Measurements from ENCODE around the gene ARHGEF1. TPM values are rescaled to one million over a fixed set of nuclear protein-coding genes. Genes with fewer than 3 reads are reported as not detected.

The ARHGEF1 gene
- total and polyA plus RNA-seq, 2 donors (not counting 1 experiment from before 2014, with no cell fraction given) = 646 to 886 TPM

DNA sequence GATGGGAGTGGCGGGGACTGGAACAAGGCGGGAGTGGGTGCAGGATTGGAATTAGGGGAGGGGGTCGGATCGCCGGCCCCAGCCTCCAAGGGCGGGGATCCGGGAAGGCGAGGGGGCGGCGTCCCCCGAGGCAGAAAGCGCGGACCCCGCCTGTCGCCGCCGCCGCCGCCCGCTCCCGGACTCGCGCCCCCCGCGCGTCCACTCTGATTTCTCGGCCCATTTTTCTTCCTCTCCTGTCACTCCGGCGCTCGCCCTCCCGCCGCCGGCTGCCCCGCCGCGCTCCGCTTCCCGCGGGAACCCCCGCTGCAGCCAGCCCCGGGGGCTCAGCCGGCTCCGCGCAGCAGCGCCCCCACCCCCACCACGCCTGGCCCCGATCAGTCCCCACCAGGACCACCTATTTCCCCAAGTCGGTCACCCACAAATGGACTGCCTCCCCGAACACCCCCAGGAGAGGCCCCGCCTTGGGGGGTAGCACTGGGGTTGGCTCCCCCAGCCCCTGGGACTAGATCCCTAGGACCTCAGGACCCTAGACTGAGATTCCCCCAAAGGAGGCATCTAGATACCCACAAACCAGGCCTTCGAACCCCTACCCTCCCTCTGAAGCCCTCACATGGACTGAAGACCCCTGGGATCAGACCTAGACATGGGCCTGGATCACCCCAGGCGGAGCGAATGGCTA, 57.9 kb downstream of the ARHGEF1 start:
- H4K20me1 ChIP-seq (ENCODE audit: control insufficient read depth, insufficient read depth, low read length, poor library complexity, severe bottlenecking) = no peaks in the 10 kb centered on the region
- peak overlapping the region; percentile 86 to 91 for H3K27ac ChIP-seq (ENCODE audit: low read length in 2 of 2)
- 7% methylated on average over 52 of the region's 53 CpGs for WGBS (ENCODE audit: insufficient coverage)
- Mint-ChIP-seq H3K27me3 (no peaks in the 10 kb centered on the region), H3K9me3 (ENCODE audit: insufficient read depth) (no peaks in the 10 kb centered on the region), H3K4me1 (peaks cover 60% of the 10 kb centered on the region), H3K27ac (peak overlapping the region; percentile 95), H3K4me3 (peak overlapping the region; percentile 92)
- H3K9ac ChIP-seq (ENCODE audit: low read length) = peak overlapping the region; percentile 91
- no peak overlapping the region for H2AFZ ChIP-seq (ENCODE audit: insufficient read depth, low read depth, low read length, poor library complexity, severe bottlenecking)
- ATAC-seq (ENCODE audit: low read depth) (no peak), DNase-seq (peak; percentile 64)
- H3K79me2 ChIP-seq (ENCODE audit: control insufficient read depth, insufficient read depth, low read length) = no peaks in the 10 kb centered on the region
- POLR2A ChIA-PET = interaction anchor here (1.1 to 2.3 kb wide), 3 partner anchors 11 to 68 kb away, joined by 4 to 8 read pairs (median 5); no protein-coding TSS in a partner anchor
- H3K4me1 ChIP-seq (ENCODE audit: control insufficient read depth in 2 of 2, insufficient read depth in 2 of 2, low read length in 2 of 2) = peaks cover 50 to 74% of the 10 kb centered on the region in 2 donors
- H3K36me3 ChIP-seq (replicated peaks in 1 of 2; ENCODE audit: control extremely low read depth in 1 of 2, control insufficient read depth in 1 of 2, extremely low read depth in 1 of 2, insufficient read depth in 2 of 2, low read length in 1 of 2) = no peaks in the 10 kb centered on the region
- H3K4me3 ChIP-seq (ENCODE audit: control extremely low read depth in 1 of 5, extremely low read depth in 1 of 5, insufficient read depth in 1 of 5, low read depth in 2 of 5, low read length in 4 of 5) = peak overlapping the region in 4 of 5 experiments; percentile 52 to 88 (median 70)
- no peaks in the 10 kb centered on the region for H3K9me3 ChIP-seq (ENCODE audit: control extremely low read depth in 1 of 3, control insufficient read depth in 2 of 3, insufficient read depth in 1 of 3, low read length in 2 of 3)
- CTCF ChIA-PET = interaction anchor here (1.0 to 14.8 kb wide), 5 partner anchors 10 to 81 kb away, joined by 3 to 331 read pairs (median 18); partner anchors contain the start of genes CD79A and RPS19
- H3K4me2 ChIP-seq (replicated peaks; ENCODE audit: low read depth, low read length, poor library complexity, severe bottlenecking) = peak overlapping the region; percentile 100
- intact Hi-C loops (cut with micrococcal nuclease) = no loop called here
- TF ChIP-seq EZH2 (IDR thresholded peaks at IDR 0.05; ENCODE audit: borderline replicate concordance, insufficient read depth, low read depth, low read length, poor library complexity, severe bottlenecking) = no peak
- TF ChIP-seq, protein P1, sequence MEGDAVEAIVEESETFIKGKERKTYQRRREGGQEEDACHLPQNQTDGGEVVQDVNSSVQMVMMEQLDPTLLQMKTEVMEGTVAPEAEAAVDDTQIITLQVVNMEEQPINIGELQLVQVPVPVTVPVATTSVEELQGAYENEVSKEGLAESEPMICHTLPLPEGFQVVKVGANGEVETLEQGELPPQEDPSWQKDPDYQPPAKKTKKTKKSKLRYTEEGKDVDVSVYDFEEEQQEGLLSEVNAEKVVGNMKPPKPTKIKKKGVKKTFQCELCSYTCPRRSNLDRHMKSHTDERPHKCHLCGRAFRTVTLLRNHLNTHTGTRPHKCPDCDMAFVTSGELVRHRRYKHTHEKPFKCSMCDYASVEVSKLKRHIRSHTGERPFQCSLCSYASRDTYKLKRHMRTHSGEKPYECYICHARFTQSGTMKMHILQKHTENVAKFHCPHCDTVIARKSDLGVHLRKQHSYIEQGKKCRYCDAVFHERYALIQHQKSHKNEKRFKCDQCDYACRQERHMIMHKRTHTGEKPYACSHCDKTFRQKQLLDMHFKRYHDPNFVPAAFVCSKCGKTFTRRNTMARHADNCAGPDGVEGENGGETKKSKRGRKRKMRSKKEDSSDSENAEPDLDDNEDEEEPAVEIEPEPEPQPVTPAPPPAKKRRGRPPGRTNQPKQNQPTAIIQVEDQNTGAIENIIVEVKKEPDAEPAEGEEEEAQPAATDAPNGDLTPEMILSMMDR (IDR thresholded peaks at IDR 0.05) = peak; percentile 8
- H3K27me3 ChIP-seq (replicated peaks in 1 of 4; ENCODE audit: control extremely low read depth in 1 of 4, control insufficient read depth in 3 of 4, insufficient read depth in 4 of 4, low read length in 3 of 4) = no peaks in the 10 kb centered on the region
